WTC11 (cell line): Measurements from ENCODE around the gene ASB15. TPM values are rescaled to one million over a fixed set of nuclear protein-coding genes. Genes with fewer than 3 reads are reported as not detected.

Source experiments
- ATAC-seq: fragments of 200-7000 bp; cut with Tn5 transposase; 2 replicates; pipeline ENCODE4 v1.10.0; 2021; ENCODE audit warnings: mild to moderate bottlenecking, moderate library complexity
- CTCF ChIA-PET: fragments of 300-600 bp; sonication (Branson Sonifier 250); formaldehyde crosslinking; loops from one replicate; lab custom pipeline; 2021; ENCODE audit warnings: antibody characterized with exemption; lab: Charles Lee
- POLR2A ChIA-PET: fragments of 350-600 bp; sonication (Branson Sonifier 250); formaldehyde crosslinking; loops from one replicate; lab custom pipeline; 2021; ENCODE audit warnings: antibody characterized with exemption; lab: Charles Lee
- DNase-seq: peaks from one replicate; pipeline ENCODE4 v3.0.0; 2021; ENCODE audit warnings: low spot score
- H3K27ac Mint-ChIP-seq: 2 replicates; pipeline ENCODE4 v1.8.0; 2021; ENCODE audit warnings: mixed read lengths
- H3K27me3 Mint-ChIP-seq: 2 replicates; pipeline ENCODE4 v1.8.0; 2021; ENCODE audit warnings: low read depth, mild to moderate bottlenecking, moderate library complexity, mixed read lengths
- H3K36me3 Mint-ChIP-seq: 2 replicates; pipeline ENCODE4 v1.8.0; 2021; ENCODE audit warnings: mixed read lengths
- H3K4me1 Mint-ChIP-seq: 2 replicates; pipeline ENCODE4 v1.8.0; 2022; ENCODE audit warnings: mixed read lengths
- H3K4me3 Mint-ChIP-seq: 2 replicates; pipeline ENCODE4 v1.8.0; 2021; ENCODE audit warnings: mild to moderate bottlenecking, moderate library complexity, mixed read lengths
- H3K9me3 Mint-ChIP-seq: 2 replicates; pipeline ENCODE4 v1.8.0; 2021; ENCODE audit warnings: mixed read lengths
- AFF4 ChIP-seq: sonication (generic); formaldehyde crosslinking; IDR thresholded peaks from 2 replicates; pipeline ENCODE4 v1.8.1; 2023; ENCODE audit warnings: mild to moderate bottlenecking, missing genetic modification reagents, borderline replicate concordance
- CBFB ChIP-seq: sonication (generic); formaldehyde crosslinking; IDR thresholded peaks from 2 replicates; pipeline ENCODE4 v1.8.1; 2022; ENCODE audit warnings: mild to moderate bottlenecking, low read depth, missing genetic modification reagents
- CDX4 ChIP-seq: fragments of 250-450 bp; sonication (Bioruptor Pico); IDR thresholded peaks from 2 replicates; pipeline ENCODE4 v1.9.0; 2021; ENCODE audit warnings: moderate library complexity, mild to moderate bottlenecking, inconsistent platforms, borderline replicate concordance
- CTCF ChIP-seq: fragments of 200-600 bp; IDR thresholded peaks from 2 replicates; pipeline ENCODE4 v1.8.0; 2022; ENCODE audit warnings: antibody characterized with exemption
- GTF2I ChIP-seq: fragments of 250-450 bp; sonication (Bioruptor Pico); conservative IDR thresholded peaks from 2 replicates; pipeline ENCODE4 v1.4.0; 2021; ENCODE audit warnings: mild to moderate bottlenecking
- IRF1 ChIP-seq: sonication (generic); formaldehyde crosslinking; IDR thresholded peaks from 2 replicates; pipeline ENCODE4 v1.8.0; 2023; ENCODE audit warnings: missing genetic modification reagents
- OVOL2 ChIP-seq: fragments of 250-450 bp; sonication (Bioruptor Pico); IDR thresholded peaks from 2 replicates; pipeline ENCODE4 v1.9.0; 2021; ENCODE audit warnings: mild to moderate bottlenecking, borderline replicate concordance
- SMAD3 ChIP-seq: sonication (generic); formaldehyde crosslinking; IDR thresholded peaks from 2 replicates; pipeline ENCODE4 v1.8.0; 2022; ENCODE audit warnings: missing genetic modification reagents, mild to moderate bottlenecking, borderline replicate concordance
- SOX15 ChIP-seq: fragments of 250-450 bp; sonication (Bioruptor Pico); IDR thresholded peaks from 2 replicates; pipeline ENCODE4 v1.9.0; 2021; ENCODE audit warnings: mild to moderate bottlenecking
- STAT6 ChIP-seq: sonication (generic); formaldehyde crosslinking; conservative IDR thresholded peaks from 2 replicates; pipeline ENCODE4 v1.8.1; 2023; ENCODE audit warnings: mild to moderate bottlenecking, low read depth, missing genetic modification reagents, moderate library complexity
- TCF7 ChIP-seq: sonication (generic); formaldehyde crosslinking; IDR thresholded peaks from 2 replicates; pipeline ENCODE4 v1.8.0; 2022; ENCODE audit warnings: mild to moderate bottlenecking, low read depth, missing genetic modification reagents, moderate library complexity
- TEAD1 ChIP-seq: sonication (generic); formaldehyde crosslinking; IDR thresholded peaks from 2 replicates; pipeline ENCODE4 v1.8.0; 2022; ENCODE audit warnings: mild to moderate bottlenecking, missing genetic modification reagents
- TP53 ChIP-seq: sonication (generic); formaldehyde crosslinking; IDR thresholded peaks from 2 replicates; pipeline ENCODE4 v1.8.1; 2023; ENCODE audit warnings: mild to moderate bottlenecking, missing genetic modification reagents
- ZNF121 ChIP-seq: sonication (generic); formaldehyde crosslinking; IDR thresholded peaks from 2 replicates; pipeline ENCODE4 v1.8.0; 2023; ENCODE audit warnings: missing genetic modification reagents
- ZNF138 ChIP-seq: sonication (generic); formaldehyde crosslinking; conservative IDR thresholded peaks from 2 replicates; pipeline ENCODE4 v1.8.1; 2022; ENCODE audit warnings: mild to moderate bottlenecking, moderate library complexity, missing genetic modification reagents
- ZNF219 ChIP-seq: sonication (generic); formaldehyde crosslinking; IDR thresholded peaks from 2 replicates; pipeline ENCODE4 v1.8.0; 2023; ENCODE audit warnings: missing genetic modification reagents, mild to moderate bottlenecking, borderline replicate concordance
- ZNF232 ChIP-seq: sonication (generic); formaldehyde crosslinking; IDR thresholded peaks from 2 replicates; pipeline ENCODE4 v1.8.0; 2022; ENCODE audit warnings: mild to moderate bottlenecking, missing genetic modification reagents
- ZNF396 ChIP-seq: fragments of 250-450 bp; sonication (Bioruptor Pico); IDR thresholded peaks from 2 replicates; pipeline ENCODE4 v1.8.0; 2021; ENCODE audit warnings: mild to moderate bottlenecking, moderate library complexity, borderline replicate concordance
- ZNF512 ChIP-seq: sonication (generic); formaldehyde crosslinking; IDR thresholded peaks from 2 replicates; pipeline ENCODE4 v1.8.1; 2022; ENCODE audit warnings: missing genetic modification reagents, borderline replicate concordance
- ZNF671 ChIP-seq: fragments of 250-450 bp; sonication (Bioruptor Pico); IDR thresholded peaks from 2 replicates; pipeline ENCODE4 v1.8.0; 2021; ENCODE audit warnings: mild to moderate bottlenecking
- total RNA-seq: library from RNA; stranded (reverse); gene quantifications from 3 replicates; pipeline ENCODE4 v1.2.3, GENCODE V29; 2021

ASB15 gene
- total RNA-seq, 1 experiment from 2014 or later, result not detected

- H3K4me1 Mint-ChIP-seq, result peaks cover 38% of the 10 kb centered on the region
- CTCF ChIA-PET, result interaction anchor here (0.7 to 3.0 kb wide), 4 partner anchors 80 to 223 kb away, joined by 3 to 10 read pairs (median 4); no protein-coding TSS in a partner anchor
Observed at GRCh38 chr7:123573896-123574467, 27.6 kb upstream of the ASB15 start.

GRCh38 chr7:123579416-123579815, 22.2 kb upstream of the ASB15 start:
- POLR2A ChIA-PET, result no interaction called here
- no peaks in the 10 kb centered on the region for H3K27me3 Mint-ChIP-seq
- CTCF ChIA-PET, result no interaction called here
- H3K4me3 Mint-ChIP-seq, result no peak overlapping the region
- TF ChIP-seq ZNF512 (no peak), CTCF (no peak), AFF4 (CRISPR knock-in tag) (no peak), SOX15 (CRISPR knock-in tag) (no peak), ZNF219 (CRISPR knock-in tag) (no peak), TEAD1 (CRISPR knock-in tag) (no peak), ZNF138 (CRISPR knock-in tag) (no peak)
- TF ChIP-seq, all 79 proteins: peak for 0
- Mint-ChIP-seq H3K4me1 (peaks cover 46% of the 10 kb centered on the region), H3K9me3 (no peaks in the 10 kb centered on the region), H3K27ac (no peak overlapping the region), H3K36me3 (no peaks in the 10 kb centered on the region)
- DNase-seq (no peak), ATAC-seq (no peak)

More at GRCh38 chr7:123573896-123574467, 27.6 kb upstream of the ASB15 start:
- no peak for DNase-seq
- H3K27ac Mint-ChIP-seq, result peak overlapping the region; percentile 58; the same call in 1 of the 2 replicates
- ATAC-seq, result no peak
- no peaks in the 10 kb centered on the region for H3K9me3 Mint-ChIP-seq
- no peaks in the 10 kb centered on the region for H3K36me3 Mint-ChIP-seq
- H3K27me3 Mint-ChIP-seq, result no peaks in the 10 kb centered on the region; the same call in 1 of the 2 replicates
- POLR2A ChIA-PET, result no interaction called here
- H3K4me3 Mint-ChIP-seq, result no peak overlapping the region
- TF ChIP-seq SMAD3 (CRISPR knock-in tag), result no peak
- no peak for TF ChIP-seq IRF1
- TF ChIP-seq STAT6 (CRISPR knock-in tag), result no peak
- no peak for TF ChIP-seq ZNF121 (CRISPR knock-in tag)
- no peak for TF ChIP-seq GTF2I (CRISPR knock-in tag)
- no peak for TF ChIP-seq SOX15 (CRISPR knock-in tag)
- TF ChIP-seq TP53 (CRISPR knock-in tag), result no peak
- no peak for TF ChIP-seq CBFB (CRISPR knock-in tag)
- TF ChIP-seq OVOL2, result no peak
- TF ChIP-seq TCF7, result no peak
- no peak for TF ChIP-seq ZNF671 (CRISPR knock-in tag)
- no peak for TF ChIP-seq ZNF396 (CRISPR knock-in tag)
- TF ChIP-seq ZNF232 (CRISPR knock-in tag), result no peak
- no peak for TF ChIP-seq ZNF219 (CRISPR knock-in tag)
- no peak for TF ChIP-seq CDX4
